ENCODE results near the gene CTPS2. TPM values are rescaled to one million over a fixed set of nuclear protein-coding genes. Genes with fewer than 3 reads are reported as not detected.

The CTPS2 gene
- total RNA-seq, 4 donors from 2014 or later: 5.2 to 24.5 (median 15.1) TPM

- WGBS, 2 donors (ENCODE audit: low coverage in 1 of 2): 89% methylated on average over 3 of the region's 3 CpGs; no CpG with 5 or more reads in 1 of the 2 donors
- Histone ChIP-seq H3K4me3 (no peak overlapping the region), H3K4me1 (no peaks in the 10 kb centered on the region), H3K9me3 (no peaks in the 10 kb centered on the region), H3K36me3 (no peaks in the 10 kb centered on the region), H3K27ac (no peak overlapping the region), H3K27me3 (no peaks in the 10 kb centered on the region)
- in situ Hi-C loops (cut with MboI; ENCODE audit: low pct_ligation_motif_present in 1 of 4, low pct_unique_long_range_greater_than_20kb in 1 of 4, low sequenced_read_pairs in 3 of 4) (no loop called here), intact Hi-C loops (cut with DNase I; ENCODE audit: low total_unique reads) (no loop called here)
- no peak for DNase-seq
- TF ChIP-seq EP300 (IDR thresholded peaks at IDR 0.05; ENCODE audit: low read depth) (no peak), POLR2A (IDR thresholded peaks at IDR 0.05) (no peak), CTCF (IDR thresholded peaks at IDR 0.05) (no peak), POLR2AphosphoS5 (IDR thresholded peaks at IDR 0.05) (no peak)
Observed at GRCh38 chrX:16705370-16705769, 7.1 kb downstream of the CTPS2 start.

GRCh38 chrX:16702700-16703599 is 9.5 kb downstream of the CTPS2 start:
- Histone ChIP-seq H3K9me3 (no peaks in the 10 kb centered on the region), H3K36me3 (no peaks in the 10 kb centered on the region), H3K4me1 (no peaks in the 10 kb centered on the region), H3K27me3 (no peaks in the 10 kb centered on the region), H3K27ac (no peak overlapping the region), H3K4me3 (no peak overlapping the region)
- peak; percentile 26 for DNase-seq
- in situ Hi-C loops (cut with MboI; ENCODE audit: low pct_ligation_motif_present in 1 of 4, low pct_unique_long_range_greater_than_20kb in 1 of 4, low sequenced_read_pairs in 3 of 4): no loop called here
- WGBS, 2 donors (ENCODE audit: low coverage in 1 of 2): 78% methylated on average over 15 of the region's 15 CpGs; no CpG with 5 or more reads in 1 of the 2 donors
- intact Hi-C loops (cut with DNase I; ENCODE audit: low total_unique reads): no loop called here
- no peak for TF ChIP-seq POLR2A (IDR thresholded peaks at IDR 0.05)
- TF ChIP-seq CTCF (IDR thresholded peaks at IDR 0.05): no peak
- no peak for TF ChIP-seq EP300 (IDR thresholded peaks at IDR 0.05; ENCODE audit: low read depth)
- TF ChIP-seq POLR2AphosphoS5 (IDR thresholded peaks at IDR 0.05): no peak

GRCh38 chrX:16700734-16701133 is 11.7 kb downstream of the CTPS2 start:
- TF ChIP-seq POLR2A (IDR thresholded peaks at IDR 0.05) (no peak), POLR2AphosphoS5 (IDR thresholded peaks at IDR 0.05) (no peak)
- WGBS, 2 donors (ENCODE audit: low coverage in 1 of 2): 73% methylated on average over 2 of the region's 2 CpGs; no CpG with 5 or more reads in 1 of the 2 donors
- no peak overlapping the region for H3K27ac ChIP-seq
- H3K36me3 ChIP-seq: no peaks in the 10 kb centered on the region
- H3K4me3 ChIP-seq: no peak overlapping the region
- intact Hi-C loops (cut with DNase I; ENCODE audit: low total_unique reads) (no loop called here), in situ Hi-C loops (cut with MboI; ENCODE audit: low pct_ligation_motif_present in 1 of 4, low pct_unique_long_range_greater_than_20kb in 1 of 4, low sequenced_read_pairs in 3 of 4) (no loop called here)
- no peak for DNase-seq
- H3K27me3 ChIP-seq: no peaks in the 10 kb centered on the region
- H3K9me3 ChIP-seq: no peaks in the 10 kb centered on the region
- no peaks in the 10 kb centered on the region for H3K4me1 ChIP-seq

- no peaks in the 10 kb centered on the region for H3K9me3 ChIP-seq
- H3K27me3 ChIP-seq: no peaks in the 10 kb centered on the region
- no peak for DNase-seq
- intact Hi-C loops (cut with DNase I; ENCODE audit: low total_unique reads) (no loop called here), in situ Hi-C loops (cut with MboI; ENCODE audit: low pct_ligation_motif_present in 1 of 4, low pct_unique_long_range_greater_than_20kb in 1 of 4, low sequenced_read_pairs in 3 of 4) (loop anchor here in 3 of 4 donors (25.0 kb wide), 2 partner anchors 262 to 1012 kb away; no protein-coding TSS in a partner anchor)
- H3K36me3 ChIP-seq: no peaks in the 10 kb centered on the region
- H3K4me1 ChIP-seq: no peaks in the 10 kb centered on the region
- 56 to 58% methylated on average over 5 to 6 of the region's 6 CpGs for WGBS, 2 donors (ENCODE audit: low coverage in 1 of 2)
- TF ChIP-seq POLR2A (IDR thresholded peaks at IDR 0.05) (no peak), CTCF (IDR thresholded peaks at IDR 0.05) (no peak), POLR2AphosphoS5 (IDR thresholded peaks at IDR 0.05) (no peak), EP300 (IDR thresholded peaks at IDR 0.05; ENCODE audit: low read depth) (no peak)
- no peak overlapping the region for H3K27ac ChIP-seq
- H3K4me3 ChIP-seq: no peak overlapping the region
Observed at GRCh38 chrX:16699389-16699788, 13.1 kb downstream of the CTPS2 start.
